Tibial nerve (tissue), 3 donors: ENCODE results near the gene GPATCH2L.

Experiments
- POLR2A ChIP-seq, 2 donors: fragments of 450-650 bp; IDR thresholded peaks; one replicate each; pipeline ENCODE4 v1.6.1; 2017; ENCODE audit warnings: antibody characterized with exemption in 2 of 2, mild to moderate bottlenecking in 2 of 2, moderate library complexity in 2 of 2
- TF ChIP-seq, protein P1 (sequence below), 5 experiments: fragments of 200-600 bp in 3 of 5; fragments of 450-650 bp in 2 of 5; sonication (generic) in 3 of 5; IDR thresholded peaks; one replicate each; pipeline ENCODE4 v1.5.1; 2016 to 2019; ENCODE audit warnings: antibody characterized with exemption in 5 of 5, mild to moderate bottlenecking in 3 of 5, moderate library complexity in 2 of 5

DNA sequence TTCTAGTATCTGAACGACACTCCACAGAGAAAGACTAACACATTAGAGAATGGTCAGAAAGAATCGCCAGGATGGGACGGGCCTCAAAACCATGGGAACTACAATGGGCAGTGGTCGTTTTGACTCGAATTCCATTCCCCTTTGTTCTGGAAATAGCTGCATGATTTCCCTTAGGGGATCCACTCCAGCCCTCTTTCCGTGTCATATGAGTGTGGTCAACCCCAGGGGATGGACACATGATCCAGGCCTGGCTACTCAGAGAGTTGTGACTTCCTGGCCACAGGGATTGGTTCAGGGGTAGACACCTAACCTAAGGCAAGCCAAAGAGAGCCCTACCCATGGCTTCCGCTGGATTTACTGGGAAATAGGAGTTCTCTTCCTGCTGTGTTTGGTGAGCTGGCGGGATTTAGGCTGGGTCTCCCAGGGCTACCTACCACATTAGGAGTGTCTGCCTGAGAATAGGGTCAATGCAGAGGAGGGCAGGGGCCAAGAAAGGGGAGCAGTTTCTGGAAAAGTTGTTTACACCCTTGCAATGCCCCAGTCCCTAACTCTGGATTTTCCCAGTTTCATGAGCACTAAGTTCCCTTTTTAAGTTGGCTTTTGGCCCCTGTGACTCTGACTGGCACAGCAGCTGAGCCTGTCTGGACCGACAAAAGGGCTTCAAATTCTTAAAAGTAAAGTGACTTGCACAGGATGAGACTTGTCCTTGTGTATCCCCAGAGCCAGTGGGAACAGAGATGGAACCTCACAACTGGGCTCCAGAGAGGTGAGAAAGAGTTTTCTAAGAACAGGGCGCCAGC lies 28.1 kb upstream of the GPATCH2L start:
- TF ChIP-seq, protein P1, sequence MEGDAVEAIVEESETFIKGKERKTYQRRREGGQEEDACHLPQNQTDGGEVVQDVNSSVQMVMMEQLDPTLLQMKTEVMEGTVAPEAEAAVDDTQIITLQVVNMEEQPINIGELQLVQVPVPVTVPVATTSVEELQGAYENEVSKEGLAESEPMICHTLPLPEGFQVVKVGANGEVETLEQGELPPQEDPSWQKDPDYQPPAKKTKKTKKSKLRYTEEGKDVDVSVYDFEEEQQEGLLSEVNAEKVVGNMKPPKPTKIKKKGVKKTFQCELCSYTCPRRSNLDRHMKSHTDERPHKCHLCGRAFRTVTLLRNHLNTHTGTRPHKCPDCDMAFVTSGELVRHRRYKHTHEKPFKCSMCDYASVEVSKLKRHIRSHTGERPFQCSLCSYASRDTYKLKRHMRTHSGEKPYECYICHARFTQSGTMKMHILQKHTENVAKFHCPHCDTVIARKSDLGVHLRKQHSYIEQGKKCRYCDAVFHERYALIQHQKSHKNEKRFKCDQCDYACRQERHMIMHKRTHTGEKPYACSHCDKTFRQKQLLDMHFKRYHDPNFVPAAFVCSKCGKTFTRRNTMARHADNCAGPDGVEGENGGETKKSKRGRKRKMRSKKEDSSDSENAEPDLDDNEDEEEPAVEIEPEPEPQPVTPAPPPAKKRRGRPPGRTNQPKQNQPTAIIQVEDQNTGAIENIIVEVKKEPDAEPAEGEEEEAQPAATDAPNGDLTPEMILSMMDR (IDR thresholded peaks at IDR 0.05) = no peak
- no peak for TF ChIP-seq POLR2A (IDR thresholded peaks at IDR 0.05)
